GM19467 (cell line): Measurements from ENCODE around the gene LRRC49.
"Not testable (repeated sequence)": the region's sequence is repeated elsewhere in the genome, so short reads cannot be mapped to it uniquely, and the experiment has no call there.

Experiments used
- ATAC-seq: cut with Tn5 transposase; IDR thresholded peaks from one replicate; pipeline ENCODE4 v1.9.1; 2021; ENCODE audit warnings: mild to moderate bottlenecking, moderate library complexity; ENCODE audit not compliant: unreplicated experiment

The LRRC49 gene

DNA sequence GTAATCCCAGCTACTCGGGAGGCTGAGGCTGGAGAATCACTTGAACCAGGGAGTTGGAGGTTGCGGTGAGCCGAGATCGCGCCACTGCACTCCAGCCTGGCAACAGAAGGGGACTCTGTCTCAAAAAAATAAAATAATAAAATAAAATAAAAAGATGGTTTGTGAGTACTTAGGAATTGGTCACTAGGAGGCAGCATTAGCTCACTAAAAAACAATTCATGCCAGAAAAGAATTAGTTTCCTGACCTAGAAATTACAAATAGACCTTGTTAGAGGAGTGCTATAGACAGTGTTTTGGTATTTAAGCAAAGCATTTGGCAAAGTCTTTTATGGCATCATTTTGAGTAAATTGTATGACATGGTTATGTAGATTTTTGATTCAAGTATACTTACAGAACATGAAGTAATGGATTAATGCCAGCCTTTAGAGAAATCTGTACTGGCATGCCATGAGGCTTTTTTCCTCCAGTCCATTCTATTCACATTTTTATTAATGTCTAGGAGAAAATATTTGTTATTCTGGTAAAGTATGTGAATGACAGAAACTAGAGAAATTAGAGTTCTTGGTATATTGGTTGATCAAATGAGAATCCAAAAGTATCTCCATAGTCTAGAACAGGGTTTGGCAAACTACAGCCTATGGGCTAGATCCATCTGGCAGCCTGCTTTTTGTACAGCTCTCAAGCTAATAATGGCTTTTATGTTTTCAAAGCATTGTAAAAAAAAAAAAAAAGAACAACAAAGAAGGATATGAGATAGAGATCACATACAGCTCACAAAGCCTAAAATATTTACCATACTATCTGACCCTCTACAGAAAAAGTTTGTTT lies 81.6 kb downstream of the LRRC49 start:
- ATAC-seq = no peak

DNA sequence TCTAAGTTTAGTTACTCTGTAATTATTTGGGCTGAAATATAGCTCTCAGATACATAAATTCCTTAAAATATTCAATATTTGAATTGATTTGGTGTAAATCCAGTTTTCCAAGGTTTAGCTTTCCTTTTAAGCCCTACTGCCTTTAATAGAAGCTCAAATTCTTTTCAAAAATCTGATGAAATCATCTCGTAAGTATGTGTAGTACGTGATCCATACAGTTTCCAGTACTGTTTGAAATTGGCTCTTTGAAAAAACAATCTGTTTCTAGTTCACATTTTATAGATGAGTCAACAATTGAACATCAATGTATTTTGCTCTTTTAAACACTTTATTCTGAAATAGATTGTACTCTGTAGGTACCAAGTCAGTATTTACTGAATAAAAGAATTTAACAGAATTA lies 84.2 kb downstream of the LRRC49 start:
- ATAC-seq = no peak

DNA sequence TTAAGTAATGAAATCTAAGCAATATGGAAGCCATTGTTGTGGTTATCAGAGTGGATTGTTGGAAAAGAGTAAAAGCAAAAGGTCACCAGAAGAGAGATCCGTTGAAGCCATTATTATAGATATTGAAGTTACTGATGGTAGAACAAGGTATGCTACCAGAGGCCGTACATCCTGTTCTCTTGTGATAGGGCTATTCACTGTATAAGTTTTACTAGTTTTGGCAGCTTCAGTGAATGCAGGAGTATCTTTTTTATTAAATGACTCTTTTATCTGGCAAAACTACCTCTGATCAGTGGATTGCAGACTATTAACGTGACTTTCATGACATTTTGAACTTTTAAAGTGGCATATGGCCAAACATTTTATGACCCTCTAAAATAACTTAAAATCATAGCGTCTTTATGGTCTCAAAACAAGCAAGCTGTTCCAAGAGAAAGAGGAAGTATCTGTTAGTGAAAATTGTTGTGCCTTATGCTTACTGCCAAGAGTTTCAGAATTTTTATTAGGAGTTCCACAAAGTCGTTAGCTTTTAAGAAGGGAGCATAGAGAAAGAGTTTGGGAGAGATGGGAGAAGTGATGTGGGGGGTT lies 102.9 kb downstream of the LRRC49 start:
- ATAC-seq = no peak

DNA sequence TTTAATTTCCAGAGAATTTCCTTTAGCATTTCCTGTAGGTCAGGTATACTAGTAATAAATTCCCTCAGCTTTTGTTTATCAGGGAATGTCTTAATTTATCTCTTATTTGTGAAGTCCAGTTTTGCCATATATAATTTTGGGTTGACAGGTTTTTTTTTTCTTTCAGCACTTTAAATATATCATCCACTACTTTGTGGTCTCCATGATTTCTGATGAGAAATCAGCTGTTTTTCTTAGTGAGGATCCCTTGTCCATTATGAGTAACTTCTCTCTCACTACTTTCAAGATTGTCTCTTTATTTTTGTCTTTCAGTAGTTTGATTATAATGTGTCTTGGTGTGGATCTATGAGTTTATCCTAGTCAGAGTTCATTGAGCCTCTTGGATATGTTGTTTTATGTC lies 105.7 kb downstream of the LRRC49 start:
- no peak for ATAC-seq

DNA sequence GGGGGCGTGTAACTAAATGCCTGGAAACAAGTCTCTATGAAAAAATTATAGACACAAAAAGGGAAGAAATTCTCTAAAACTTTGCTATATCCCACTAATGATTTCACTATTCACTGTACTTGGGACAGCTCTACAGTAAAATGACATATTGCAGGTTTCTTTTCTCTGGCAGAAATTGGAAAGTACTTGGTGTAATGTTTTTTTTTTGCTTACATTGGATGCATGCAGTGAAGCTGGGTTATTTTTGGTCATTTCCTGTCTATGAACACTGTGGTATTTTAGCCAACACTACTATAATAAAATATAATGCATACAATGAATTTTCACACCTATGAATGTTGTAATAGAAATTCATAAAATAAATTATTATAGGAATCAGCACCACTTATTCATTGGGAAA lies 109.7 kb downstream of the LRRC49 start:
- no peak for ATAC-seq

DNA sequence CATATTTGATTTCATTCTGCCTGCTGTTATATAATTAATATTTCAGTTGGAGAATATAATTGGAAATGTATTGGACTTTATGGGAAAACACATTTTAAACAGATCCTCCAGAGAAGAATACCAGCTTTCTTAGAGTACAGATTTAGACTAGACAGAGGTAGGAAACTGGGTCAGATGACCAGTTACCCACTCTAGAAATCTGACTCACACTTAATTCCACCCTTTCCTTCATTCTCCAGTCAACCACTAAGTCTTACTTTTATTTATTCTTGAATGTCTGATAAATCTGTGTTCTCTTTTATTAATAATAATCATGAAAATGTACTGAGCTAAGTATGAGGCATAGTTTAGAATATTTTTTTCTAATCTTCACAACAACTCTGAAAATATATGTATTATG lies 110.7 kb downstream of the LRRC49 start:
- no peak for ATAC-seq

DNA sequence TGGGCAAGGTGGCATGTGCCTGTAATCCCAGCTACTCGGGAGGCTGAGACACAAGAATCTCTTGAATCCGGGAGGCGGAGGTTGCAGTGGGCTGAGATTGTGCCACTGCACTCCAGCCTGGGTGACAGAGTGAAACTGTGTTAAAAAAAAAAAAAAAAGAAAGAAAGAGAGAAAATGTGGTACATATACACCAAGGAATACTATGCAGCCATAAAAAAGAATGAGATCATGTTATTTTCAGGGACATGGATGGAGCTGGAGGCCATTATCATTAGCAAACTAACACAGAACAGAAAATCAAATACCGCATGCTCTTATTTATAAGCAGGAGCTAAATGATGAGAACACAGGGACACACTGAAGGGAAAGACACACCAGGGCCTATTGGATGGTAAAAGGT lies 111.9 kb downstream of the LRRC49 start:
- not testable (repeated sequence) for ATAC-seq

DNA sequence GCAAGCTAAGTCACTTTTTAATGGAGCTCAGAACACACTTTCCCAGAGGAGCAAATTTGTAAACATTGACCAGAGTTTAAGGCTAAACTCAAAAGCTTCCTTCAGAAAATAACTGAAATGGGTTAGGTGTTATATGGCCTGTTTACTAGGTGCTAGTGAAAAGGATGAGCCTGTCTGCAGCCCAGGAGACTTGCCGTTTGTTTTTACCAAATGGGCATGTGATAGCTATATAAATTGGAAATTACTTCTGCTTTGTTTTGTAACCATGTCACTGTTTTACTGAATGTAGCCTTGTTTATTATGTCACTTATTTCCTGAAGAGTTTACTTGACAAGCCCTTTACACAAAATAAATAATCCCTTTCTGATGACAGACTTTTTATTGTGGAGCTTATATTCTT lies 113.3 kb downstream of the LRRC49 start:
- no peak for ATAC-seq

DNA sequence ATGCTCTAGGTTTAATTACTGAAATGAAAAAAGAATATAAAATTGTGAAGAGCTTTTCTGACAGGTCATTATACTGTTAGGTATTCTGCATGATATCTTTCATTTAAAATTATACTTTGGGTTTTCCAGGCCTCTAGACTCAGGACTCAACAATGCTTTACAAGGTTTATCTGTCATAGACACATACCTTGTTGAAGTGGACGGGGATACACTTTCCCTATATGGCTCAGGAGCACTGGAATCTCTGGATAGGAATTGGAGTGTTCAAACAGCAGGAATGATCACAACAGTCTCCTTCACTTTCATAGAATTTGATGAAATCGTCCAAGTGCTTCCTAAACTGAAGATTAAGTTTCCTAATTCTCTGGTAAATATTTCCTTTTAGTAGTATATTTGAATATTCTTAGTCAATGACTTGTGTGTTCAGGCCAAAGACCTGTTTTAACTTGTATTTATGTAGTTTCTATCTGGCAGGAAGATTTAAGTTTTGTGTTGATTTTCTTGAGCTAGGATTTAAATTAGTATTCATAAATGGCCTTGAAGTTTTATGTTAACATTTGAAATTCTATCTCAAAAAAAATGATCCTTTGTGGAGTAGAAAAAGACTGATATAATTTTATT lies 115.7 kb downstream of the LRRC49 start:
- no peak for ATAC-seq

DNA sequence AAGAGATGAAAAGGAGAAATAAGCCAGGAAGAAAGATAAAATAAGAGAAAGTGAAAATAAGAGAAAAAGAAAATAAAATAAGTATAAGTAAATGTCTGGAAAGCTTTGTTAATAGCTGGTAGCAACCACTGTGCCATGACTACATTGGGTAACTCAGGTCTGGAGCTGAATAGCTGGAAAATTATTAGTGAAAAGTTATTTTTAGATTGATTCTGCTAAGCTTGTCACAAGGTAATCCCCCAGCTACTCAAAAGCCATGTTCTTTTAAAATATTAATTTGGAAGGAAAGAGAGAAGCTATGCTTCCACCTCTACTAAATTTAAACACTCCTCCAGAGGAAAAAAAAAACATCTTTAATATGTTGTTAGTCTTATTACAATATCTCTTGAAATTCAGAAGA lies 117.8 kb downstream of the LRRC49 start:
- no peak for ATAC-seq

DNA sequence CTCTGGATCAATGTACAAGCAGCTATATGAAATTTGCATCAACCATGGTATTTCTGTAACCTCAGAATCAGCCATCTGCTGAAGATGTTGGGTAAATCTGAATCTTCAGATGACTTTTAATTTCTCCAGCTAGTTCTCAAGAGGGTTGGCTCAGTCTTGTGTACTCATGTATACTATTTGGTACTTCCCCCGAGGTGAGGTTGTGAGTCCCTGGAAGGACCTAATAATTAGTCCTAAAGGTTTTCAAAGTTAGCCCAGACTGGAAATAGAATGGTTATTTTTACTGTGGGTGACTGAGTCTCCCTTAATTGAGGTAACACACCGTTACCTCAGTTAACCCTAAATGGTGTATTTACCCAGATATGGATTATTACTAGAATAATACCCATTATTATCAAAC lies 118.4 kb downstream of the LRRC49 start:
- ATAC-seq = no peak

DNA sequence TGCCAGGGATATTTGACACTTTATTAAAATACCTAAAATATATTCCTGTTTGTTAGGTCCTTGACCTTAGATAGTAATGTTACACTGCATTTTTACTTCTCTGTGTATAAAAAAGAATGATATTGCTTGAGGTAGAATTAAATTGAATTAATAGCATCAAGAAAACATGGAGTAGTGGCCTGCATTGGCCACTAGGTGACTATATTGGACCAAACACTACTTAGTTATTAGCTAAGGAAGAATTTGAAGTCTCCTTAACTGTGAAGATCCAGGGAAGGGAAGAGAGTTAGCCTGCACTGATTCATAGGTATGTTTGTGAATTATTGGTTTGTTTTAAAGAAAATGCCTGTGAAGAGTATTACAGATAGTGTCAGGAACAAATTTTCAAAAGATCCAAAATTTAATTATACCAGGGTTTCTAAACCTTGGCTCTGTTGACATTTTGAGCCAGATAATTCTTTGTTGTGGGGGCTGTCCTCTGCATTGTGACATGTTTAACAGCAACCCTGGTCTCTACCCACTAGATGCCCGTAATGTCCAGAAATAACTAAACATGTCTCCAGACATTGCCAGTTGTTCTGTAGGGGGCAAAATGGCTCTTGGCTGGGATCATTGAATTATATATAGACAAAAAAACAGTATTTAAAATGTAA lies 119.0 kb downstream of the LRRC49 start:
- no peak for ATAC-seq

DNA sequence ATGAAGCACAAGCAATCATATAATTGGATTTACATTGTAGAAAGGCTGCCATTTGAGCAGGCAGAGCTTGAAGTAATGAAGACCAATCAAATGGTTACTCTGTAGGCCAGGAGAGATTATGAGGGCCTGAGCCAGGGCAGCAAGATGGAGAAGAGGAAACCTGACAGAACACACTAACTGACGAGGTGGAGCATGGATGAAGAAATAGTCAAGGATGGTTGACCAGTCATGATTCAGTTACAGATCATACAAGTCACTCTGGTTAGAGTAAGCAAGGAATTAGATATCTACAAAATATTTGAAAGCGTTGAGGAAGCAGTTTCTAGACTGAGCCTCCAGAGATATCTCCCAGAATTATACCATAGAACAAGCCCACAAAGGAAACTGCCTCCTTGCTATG lies 120.8 kb downstream of the LRRC49 start:
- no peak for ATAC-seq

DNA sequence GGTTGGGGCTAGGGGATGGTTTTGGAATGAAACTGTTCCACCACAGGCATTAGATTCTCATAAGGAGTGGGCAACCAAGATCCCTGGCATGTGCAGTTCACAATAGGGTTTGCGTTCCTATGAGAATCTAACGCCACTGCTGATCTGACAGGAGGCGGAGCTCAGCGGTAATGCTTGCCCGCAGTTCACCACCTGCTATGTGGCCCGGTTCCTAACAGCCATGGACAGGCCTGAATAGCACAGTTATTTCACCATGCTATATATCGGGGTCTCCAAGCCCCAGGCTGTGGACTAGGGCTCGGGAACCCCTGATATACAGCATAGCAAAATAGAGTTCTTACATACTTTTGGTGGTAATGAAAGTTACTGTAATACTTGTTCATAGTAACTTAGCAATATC lies 122.7 kb downstream of the LRRC49 start:
- ATAC-seq = no peak

DNA sequence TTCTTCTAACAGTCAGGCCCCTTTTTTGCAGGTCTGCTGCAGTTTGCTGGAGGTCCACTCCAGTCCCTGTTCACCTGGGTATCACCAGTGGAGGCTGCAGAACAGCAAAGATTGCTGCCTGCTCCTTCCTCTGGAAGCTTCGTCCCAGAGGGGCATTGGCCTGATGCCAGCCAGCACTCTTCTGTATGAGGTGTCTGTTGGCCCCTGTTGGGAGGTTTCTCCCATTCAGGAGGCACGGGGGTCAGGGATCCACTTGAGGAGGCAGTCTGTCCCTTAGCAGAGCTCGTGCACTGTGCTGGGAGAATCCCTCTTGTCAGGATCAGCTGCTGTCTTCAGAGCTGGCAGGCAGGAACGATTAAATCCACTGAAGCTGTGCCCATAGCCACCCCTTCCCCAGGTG lies 138.6 kb downstream of the LRRC49 start:
- not testable (repeated sequence) for ATAC-seq

DNA sequence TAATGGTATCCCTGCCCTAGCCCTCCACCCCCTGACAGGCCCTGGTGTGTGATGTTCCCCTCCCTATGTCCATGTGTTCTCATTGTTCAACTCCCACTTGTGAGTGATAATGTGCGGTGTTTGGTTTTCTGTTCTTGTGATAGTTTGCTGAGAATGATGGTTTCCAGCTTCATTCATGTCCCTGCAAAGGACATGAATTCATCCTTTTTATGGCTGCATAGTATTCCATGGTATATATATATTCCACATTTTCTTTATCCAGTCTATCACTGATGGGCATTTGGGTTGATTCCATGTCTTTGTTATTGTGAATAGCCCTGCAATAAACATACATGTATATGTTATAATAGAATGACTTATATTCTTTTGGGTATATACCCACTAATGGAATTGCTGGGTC lies 142.9 kb downstream of the LRRC49 start:
- not testable (repeated sequence) for ATAC-seq

DNA sequence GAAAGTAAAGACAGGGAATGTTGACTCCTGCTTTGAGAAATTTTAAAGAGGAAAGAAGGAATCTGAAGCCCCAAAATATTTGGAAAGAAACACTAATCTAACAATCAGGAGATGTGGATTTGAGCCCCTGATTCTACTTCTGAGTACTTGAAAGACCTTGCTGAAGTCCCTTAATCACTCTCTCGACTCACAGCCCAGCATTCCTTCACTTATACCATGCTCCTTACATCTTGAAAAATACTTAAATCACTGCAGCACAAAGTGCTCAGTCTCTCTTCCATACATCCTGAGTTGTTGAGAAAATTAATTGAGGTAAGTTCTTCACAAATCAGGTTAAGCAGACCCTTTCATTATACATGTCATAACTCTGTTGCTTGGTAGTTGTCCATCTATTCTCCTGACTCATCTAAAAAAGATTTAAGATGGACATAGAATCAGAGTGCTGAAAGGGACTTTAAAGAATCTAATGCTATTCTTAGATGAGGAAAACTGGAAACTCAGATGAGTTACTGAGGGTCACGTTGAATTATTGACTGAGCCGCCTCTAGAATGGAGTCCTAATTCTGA lies 149.8 kb downstream of the LRRC49 start:
- ATAC-seq = no peak

DNA sequence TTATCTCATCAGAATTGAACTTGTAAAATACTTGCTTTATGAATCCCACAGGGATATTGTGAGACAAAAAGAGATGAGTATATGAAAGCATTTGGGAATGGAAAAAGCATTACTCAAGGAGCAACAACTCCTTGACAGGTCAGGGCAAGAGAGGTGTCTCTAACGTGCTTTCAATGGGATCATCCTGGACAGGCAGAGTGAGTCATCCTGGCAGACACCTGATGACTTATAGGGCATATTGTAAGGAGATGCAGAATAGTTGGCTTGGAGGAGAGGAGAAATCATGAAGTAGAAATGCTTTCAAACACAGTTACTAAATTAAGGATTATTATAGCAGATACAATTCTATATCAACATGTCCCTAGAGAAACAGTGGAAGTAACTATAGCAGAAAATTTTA lies 150.7 kb downstream of the LRRC49 start:
- no peak for ATAC-seq

DNA sequence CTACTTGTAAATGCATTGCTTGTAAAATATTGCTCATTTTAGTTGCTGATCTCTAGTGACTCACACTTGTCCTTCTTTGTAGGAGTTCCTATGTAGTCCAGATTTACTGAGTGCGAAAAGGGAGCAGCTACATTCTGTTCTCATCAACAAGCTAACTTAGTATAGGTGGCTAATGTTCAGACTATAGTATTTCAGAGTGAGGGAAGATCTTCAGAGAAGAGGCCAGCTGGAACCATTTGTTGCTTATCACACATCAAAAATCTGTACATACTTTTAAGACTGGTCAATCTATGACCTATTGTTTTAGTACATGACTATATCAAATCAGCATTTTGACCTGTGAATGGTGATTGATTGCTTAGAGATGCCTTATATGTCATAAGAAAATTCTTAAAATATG lies 151.4 kb downstream of the LRRC49 start:
- ATAC-seq = no peak

DNA sequence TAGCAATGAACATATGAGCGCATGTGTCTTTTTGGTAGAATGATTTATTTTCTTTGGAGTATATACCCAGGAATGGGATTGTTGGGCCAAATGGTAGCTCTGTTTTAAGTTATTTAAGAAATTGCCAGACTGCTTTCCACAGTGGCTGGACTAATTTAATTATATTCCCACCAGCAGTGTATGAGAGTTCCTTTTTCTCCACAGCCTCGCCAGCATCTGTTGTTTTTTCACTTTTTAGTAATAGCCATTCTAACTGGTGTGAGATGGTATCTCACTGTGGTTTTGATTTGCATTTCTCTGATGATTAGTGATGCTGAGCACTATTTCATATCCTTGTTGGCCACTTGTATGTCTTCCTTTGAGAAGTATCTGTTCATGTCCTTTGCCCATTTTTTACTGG lies 153.5 kb downstream of the LRRC49 start:
- ATAC-seq = not testable (repeated sequence)

DNA sequence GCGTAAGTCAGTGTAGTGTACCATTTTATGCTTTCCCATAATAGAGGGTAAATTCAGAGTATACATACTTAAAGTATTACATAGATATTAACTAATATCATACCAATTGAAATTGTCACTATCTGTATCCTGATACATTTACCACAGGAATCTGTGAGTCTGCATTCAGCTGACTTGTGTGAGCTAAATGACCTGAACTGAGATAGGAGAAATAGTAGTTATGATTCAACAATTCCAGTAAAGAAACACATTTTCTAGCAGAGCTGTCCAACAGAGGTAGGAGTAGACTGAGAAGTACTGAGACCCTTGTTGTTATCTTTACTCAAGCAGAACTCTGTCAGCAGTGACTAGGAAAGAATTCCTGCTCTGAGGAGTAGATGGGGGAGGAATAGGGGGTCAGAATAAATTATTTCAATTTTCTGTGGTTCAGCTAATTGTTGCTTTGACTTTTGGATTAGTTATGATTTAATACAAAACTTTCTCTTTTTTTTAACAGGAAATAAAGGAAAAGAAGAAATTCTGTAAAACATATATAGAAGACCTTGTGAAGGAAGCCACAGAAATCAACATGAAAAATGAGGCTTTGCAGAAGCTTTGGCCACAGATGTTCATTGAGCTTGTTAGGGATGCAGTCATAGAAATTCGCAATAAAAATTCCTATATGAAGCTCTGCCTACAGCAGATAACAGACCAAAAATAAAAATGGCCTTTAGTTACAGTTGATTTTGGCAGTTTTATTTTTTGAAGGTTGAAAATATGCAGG lies 156.5 kb downstream of the LRRC49 start:
- no peak for ATAC-seq
